CD4-positive, alpha-beta T cell treated with Interleukin-1 beta for 1 hour (primary cell): ENCODE results near the gene POLR2J2.
A peak's percentile ranks its signal among the peaks of the same experiment; 100 is the strongest.
"Not testable (repeated sequence)": the region's sequence is repeated elsewhere in the genome, so short reads cannot be mapped to it uniquely, and the experiment has no call there.

ENCODE experiments used
- DNase-seq, 2 donors: peaks; one replicate each; pipeline ENCODE4 v3.0.0-alpha.2; 2020 to 2022

POLR2J2 gene

DNA sequence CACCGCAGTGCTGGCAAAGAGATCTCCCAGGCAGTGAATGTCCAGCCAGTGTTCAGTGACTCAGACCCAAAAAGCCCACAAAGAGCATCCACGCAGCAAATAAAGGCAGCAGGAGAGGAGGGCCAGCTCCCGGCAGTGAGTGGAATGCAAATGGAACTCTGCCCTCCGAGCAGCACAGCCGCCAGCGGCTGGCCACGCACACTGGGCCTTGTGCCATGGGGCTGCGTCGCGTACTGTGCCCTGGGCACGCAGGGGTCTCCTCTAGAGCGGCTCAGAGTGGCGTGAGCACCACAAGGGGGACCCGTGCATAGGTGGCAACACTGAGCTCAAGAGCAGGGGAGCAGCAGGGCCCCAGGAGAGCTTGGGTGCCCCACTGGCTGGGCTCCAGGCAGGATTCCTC is 3.9 kb downstream of the POLR2J2 start:
- not testable (repeated sequence) for DNase-seq

DNA sequence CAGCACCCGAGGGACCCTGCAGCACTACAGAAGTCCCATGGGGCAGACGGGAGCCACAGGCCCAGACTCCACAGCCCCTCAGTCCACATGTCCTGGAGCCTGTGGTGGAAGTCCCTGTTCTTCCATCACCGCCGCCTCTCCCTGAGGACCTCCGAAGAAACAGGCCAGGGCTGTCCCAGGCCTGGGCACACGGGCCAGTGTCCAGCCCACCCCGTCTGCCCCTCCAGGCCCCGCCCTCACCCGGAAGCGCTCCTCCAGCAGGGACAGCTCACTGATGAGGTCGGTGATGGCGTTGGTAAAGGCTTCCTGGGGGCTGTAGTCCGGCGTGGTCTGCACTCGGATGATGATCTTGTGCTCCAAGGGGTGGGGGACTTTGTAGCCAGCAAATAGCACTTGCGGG is 4.6 kb downstream of the POLR2J2 start:
- DNase-seq = not testable (repeated sequence)

DNA sequence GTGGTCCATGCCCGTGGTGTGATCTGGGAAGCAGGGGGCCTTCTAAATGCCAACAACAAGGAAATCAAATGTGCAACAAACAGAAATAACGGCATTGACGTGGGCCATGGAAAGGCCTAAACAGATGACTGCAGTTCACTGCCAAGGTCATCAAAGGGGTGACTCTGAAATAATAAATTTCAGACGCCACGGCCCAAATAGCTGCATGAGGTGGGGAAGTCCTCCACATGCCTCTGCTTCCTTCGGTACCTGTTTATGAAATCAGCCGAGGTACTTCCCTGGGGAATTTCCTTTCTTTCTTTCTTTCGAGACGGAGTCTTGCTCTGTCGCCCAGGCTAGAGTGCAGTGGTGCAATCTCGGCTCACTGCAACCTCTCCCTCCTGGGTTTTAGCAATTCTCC is 6.7 kb downstream of the POLR2J2 start:
- DNase-seq = not testable (repeated sequence)

DNA sequence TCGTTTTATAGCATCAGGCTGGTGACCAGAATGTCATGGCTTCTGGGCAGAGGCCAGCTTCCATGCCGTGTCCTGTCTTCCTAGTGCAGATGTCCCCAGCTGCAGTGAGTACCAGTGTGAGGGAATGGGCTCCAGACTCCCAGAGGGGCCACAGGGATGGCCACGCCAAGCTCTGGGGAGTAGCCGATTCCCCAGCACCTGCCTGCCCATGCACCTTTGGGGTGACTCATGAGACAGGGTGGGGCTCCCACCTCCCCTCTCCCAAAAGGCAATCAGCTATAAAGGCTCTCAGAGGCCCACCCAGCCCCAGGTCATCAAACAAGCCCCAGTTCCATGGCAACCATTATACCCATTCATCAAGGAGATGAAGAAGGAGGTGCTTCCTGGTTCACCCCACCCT is 21.5 kb downstream of the POLR2J2 start, which contains the start of gene SPDYE2B:
TSS of gene SPDYE2B (plus strand) at position 396 of the 400 bp plus-strand sequence. CDS start 2,030 bp downstream, outside the sequence.
- DNase-seq = not testable (repeated sequence)

DNA sequence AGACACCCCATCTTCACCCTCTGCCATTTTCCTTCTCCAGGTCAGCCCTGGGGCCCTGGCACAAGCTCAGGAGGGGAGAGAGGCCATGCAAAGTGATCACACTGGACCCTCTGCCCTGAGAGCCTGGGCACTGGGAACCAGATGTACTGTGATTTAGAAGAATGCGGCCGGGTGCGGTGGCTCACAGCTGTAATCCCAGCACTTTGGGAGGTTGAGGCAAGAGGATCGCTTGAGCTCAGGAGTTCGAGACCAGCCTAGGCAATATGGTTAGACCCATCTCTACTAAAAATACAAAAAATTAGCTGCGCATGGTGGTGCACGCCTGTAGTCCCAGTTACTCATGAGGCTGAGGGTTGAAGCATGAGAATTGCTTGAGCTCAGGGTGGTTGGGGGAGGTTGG is 23.6 kb downstream of the POLR2J2 start:
- DNase-seq = not testable (repeated sequence)

DNA sequence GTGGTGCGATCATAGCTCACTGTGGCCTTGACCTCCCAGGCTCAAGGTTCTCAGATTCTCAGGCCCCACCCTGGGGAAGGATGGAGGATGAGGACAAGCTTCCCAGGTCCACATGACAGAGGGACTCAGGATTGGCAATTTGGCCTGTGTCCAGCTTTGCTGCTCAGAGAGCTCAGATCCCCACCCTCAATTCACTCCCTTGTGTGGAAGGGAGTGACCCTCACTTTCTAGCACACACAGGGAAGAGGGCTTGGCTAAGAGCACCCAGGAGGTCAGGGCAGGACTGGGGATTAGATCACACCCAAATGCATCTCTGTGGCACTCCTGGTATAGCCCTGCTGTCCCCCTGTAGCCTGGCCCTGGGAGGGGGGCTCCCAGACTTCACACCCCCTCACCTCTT is 28.1 kb downstream of the POLR2J2 start:
- not testable (repeated sequence) for DNase-seq

DNA sequence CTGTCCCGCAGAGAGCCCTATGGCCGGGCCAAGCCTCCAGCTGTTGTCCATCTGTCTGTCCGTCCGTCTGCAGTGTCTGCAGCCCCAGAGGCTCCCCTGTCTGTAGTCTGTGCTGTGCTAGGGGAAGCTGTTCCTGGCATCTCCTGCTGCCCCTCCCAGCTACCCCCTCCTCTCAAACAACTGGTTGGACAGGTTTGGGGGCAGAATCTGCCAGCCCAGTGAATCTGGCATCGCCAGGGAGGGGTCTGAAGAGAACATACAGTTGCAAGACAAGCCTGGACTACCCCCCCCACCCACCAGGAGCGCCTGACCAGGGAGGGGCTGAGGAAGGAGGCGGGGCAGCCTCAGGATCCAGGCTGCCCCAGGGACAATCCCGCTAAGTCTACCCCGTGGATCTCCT is 28.8 kb downstream of the POLR2J2 start, which contains the start of gene UPK3BL1:
TSS of gene UPK3BL1 (minus strand) at position 101 of the 400 bp plus-strand sequence. CDS start at position 51, 50 bp downstream.
- DNase-seq = not testable (repeated sequence)

DNA sequence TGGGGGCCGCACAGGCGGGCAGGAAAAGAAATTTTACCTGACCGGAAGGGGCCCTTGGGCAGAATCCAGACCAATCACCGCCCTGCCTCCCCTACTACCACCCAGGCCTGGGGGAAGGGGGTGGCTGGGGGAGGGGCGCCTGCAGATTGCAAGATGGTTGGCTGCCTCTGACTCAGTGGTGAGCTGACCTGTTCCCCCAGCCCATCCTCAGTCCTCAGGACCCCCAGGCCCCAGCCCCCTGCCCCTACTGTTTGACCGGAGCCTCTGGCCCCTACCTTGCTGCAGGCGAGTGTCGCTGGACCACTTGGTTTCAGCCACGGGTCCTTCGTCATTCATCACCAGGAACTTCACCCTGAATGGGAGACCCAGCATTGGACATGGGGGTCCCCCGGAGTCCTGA is 32.6 kb downstream of the POLR2J2 start:
- not testable (repeated sequence) for DNase-seq

DNA sequence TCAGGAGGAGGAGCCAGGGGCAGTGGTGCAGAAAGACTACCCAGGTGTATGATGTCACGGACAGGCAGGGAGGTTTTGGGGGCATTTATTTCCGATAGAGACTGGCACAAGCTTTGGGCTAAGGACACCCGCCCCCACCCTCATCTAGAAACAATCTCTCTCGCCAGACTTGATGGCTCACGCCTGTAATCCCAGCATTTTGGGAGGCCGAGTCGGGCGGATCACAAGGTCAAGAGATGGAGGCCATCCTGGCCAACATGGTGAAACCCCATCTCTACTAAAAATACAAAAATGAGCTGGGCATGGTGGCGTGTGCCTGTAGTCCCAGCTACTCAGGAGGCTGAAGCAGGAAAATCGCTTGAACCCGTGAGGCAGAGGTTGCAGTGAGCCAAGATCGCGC is 34.5 kb downstream of the POLR2J2 start:
- DNase-seq = not testable (repeated sequence)

DNA sequence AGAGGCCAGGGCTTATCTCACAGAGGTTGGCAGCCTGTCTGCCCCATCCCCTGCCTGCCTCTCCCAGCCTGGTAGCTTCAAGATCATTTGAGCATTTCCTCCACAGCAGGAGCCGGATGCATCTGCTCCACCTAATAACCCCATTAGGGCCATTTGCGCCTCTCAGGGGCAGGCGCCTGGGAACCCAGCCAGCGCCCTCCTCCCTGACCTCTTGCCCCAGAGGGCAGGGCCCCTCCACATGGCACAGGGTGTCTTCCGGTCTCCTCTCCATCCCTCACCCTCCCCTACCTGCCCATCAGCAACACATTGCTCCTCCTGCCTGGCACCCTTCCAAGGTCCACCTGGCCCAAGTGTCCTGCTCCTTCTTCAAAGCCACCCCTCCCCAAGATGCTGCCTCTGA is 36.1 kb downstream of the POLR2J2 start:
- DNase-seq = not testable (repeated sequence)

DNA sequence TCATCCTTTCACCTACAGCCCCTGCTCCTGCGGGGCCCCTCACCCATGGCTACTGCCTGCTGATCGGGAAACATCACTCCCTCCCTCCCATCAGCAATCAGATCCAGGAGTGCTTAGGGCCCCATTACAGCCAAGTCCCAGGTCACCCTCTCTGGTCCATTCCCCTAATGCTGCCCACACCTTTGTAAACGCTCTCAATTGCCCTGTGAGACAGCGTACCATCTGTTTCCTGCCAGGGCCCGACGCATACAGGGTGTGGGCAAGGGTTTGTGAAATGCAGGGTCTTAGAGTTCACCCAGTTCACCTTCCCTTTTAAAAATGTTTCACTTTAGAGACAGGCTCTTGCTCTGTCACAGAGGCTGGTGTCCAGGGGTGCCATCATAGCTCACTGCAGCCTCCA is 37.2 kb downstream of the POLR2J2 start:
- DNase-seq = not testable (repeated sequence)

DNA sequence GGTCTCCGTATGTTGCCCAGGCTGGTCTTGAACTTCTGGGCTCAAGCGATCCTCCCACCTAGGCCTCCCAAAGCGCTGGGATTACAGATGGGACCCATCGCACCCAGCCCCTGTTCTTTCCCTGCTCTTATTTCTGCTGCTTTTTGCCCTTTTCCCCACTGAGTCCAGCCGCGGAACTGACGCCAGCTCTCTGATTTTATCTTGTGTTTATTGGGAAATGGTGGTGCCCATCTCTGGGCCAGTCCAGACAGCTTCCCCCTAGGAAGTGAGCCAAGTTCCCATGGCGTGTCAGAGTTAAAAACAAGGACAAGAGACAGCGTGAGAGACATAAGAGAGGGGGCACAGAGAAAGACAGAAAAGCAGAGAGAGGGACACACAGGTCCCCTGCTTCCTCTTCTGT is 40.8 kb downstream of the POLR2J2 start:
- DNase-seq = not testable (repeated sequence)

DNA sequence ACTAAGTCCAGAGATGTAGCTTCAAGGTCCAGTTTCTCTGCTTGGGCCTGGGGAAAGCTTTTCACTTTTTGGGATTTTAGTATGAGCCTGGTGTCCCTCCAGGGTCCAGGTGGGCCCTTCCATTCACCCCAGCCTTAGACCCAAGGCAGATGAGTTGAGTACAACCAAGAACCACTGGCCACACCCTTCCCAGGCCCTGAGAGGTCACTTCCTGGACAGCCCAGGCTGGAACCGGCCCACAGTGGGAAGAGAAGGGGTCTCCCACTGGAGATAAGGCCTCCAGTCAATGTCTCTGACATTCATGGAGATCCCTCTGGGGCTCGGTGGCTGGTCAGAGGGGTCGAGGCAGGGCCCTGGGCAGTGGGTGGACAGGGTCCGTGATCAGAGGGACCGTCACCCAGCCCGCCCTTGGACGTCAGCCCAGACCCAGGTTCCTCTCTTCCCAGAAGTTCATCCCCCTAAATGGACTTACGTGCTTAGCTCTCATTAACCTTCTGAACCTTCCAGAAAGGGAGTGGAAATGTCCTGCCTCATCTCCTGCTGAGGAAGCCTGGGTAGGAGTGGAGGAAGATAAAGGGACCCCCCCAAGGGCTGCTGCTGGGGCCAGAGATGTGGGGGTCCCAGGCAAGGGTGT is 44.1 kb downstream of the POLR2J2 start:
- DNase-seq = not testable (repeated sequence)

DNA sequence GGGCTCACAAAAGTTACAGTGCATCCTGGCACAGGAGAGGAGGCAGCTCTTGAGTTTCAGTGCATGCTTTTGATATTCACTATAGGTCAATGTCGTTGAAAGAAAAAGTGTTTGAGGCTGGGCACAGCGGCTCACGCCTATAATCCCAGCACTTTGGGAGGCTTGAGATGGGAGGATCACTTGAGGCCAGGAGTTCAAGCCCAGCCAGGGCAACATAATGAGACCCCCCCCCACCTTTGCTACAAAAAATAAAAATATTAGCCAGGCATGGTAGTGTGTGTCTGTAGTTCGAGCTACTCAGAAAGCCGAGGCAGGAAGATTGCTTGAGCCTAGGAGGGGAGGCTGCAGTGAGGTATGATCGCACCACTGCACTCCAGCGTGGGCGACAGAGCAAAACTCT is 53.3 kb downstream of the POLR2J2 start:
- not testable (repeated sequence) for DNase-seq

DNA sequence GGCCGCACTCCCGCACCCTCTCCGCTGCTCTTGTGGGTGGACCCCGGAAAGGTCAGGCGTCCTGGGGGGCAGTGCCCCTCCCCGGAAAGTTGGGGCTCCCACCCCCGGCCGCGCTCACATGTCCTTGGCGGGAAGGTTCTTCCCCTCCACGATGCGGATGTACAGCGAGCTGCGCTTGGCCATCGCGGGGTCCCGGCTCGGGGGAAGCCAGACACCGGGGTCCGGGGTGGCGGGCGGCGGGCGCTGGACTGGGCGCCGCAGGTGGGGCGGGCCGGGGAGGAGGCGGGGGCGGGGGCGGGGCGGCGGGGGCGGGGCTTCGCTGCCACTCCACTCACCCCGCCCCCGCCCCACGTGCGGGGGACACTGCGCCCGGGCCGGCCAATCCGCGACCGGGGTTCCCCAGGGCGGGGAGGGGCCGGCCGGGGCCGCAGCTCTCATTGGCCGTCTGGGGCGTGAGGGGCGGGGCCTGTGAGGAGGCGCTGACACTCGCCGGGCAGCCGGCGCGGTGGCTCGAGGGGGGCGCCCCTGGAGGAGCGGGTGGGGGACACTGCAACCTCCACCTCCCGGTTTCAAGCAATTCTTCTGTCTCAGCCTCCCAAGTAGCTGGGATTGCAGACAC is 54.8 kb downstream of the POLR2J2 start, which contains the start of gene RASA4:
TSS of gene RASA4 (minus strand) at position 250 of the 619 bp plus-strand sequence. CDS start at position 183, 67 bp downstream.
- peak; percentile 4 to 51 for DNase-seq
